GM12872 (cell line): ENCODE measurements around the gene OR13J1.

Experiments used
- TF ChIP-seq, protein P1 (sequence below): IDR thresholded peaks from 3 replicates; pipeline ENCODE4 v1.5.1; 2011; ENCODE audit warnings: low read depth, mild to moderate bottlenecking, low read length, moderate library complexity; ENCODE audit not compliant: insufficient read depth

Gene OR13J1

DNA sequence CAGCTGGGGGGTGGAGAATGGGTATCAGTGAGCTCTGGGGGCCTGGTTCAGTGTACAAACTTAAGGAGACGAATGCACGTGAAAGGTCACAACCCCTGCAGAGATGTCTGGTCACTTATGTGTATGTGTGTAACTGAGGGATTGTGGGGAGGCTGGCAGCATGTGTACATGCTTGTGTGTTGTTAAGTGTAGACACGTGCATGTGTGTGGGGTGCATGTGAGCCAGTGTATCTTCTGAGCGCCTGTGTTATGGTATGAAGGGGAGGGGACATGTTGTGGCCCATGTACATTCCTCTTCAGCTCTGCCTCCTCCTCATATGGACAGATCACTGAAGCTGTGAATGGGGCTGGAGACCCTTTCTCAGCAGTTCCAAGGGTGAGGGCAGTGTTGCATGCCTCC lies 39.2 kb downstream of the OR13J1 start:
- TF ChIP-seq, protein P1, sequence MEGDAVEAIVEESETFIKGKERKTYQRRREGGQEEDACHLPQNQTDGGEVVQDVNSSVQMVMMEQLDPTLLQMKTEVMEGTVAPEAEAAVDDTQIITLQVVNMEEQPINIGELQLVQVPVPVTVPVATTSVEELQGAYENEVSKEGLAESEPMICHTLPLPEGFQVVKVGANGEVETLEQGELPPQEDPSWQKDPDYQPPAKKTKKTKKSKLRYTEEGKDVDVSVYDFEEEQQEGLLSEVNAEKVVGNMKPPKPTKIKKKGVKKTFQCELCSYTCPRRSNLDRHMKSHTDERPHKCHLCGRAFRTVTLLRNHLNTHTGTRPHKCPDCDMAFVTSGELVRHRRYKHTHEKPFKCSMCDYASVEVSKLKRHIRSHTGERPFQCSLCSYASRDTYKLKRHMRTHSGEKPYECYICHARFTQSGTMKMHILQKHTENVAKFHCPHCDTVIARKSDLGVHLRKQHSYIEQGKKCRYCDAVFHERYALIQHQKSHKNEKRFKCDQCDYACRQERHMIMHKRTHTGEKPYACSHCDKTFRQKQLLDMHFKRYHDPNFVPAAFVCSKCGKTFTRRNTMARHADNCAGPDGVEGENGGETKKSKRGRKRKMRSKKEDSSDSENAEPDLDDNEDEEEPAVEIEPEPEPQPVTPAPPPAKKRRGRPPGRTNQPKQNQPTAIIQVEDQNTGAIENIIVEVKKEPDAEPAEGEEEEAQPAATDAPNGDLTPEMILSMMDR: no peak

DNA sequence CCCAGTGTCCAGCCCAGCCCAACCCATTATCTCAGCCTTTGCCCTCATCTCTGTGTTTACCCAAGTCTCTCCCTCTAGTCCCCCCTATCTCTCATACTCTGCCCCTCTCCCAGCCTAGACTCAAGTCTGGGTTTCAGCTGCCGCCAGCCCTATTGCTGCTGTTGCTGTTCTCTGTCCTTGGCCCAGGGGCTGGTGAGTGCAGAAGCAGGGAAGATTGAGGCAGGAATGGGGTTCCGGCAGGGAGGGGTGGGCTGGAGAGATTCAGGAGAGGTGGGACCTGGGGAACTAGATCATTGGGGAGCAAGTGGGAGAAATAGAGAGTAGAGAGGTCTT lies 40.5 kb downstream of the OR13J1 start:
- TF ChIP-seq, protein P1: no peak

DNA sequence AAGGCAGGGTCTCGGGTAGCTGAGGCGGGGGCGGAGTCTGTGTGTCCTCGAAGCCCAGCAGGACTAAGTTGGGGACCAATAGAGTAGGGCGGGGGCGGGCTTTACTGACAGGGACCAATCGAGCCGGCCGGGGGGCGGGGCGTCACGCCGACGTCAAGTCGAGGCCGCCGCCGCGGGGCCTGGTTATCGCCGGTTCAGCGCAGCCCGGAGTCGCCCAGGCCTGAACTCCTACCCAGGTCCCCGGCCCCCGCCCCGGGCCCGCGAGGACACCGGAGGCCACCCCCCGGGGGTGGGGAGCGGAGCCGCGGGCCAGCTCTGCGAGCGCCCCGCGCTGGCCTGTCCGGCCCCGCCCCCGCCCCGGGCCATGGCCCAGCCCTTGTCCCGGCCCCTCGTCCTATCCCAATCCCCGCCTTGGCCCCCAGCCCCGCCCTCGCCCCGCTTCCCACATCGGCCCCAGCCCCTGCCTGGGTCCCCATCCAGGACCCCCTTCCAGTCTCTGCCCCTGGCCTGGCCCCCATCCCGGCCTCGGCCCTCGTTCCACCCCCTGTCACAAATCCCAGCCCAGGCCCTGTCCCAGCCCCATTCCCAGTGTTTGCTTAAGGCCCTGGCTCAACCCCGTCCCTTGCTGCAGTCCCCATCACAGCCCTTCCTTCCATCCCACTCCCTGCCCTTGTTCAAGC lies 41.0 kb downstream of the OR13J1 start, which contains the start of gene TMEM8B:
TMEM8B (plus strand) TSS at position 145 of the 680 bp plus-strand sequence; CDS start at position 365, 220 bp downstream.
- TF ChIP-seq, protein P1: no peak

DNA sequence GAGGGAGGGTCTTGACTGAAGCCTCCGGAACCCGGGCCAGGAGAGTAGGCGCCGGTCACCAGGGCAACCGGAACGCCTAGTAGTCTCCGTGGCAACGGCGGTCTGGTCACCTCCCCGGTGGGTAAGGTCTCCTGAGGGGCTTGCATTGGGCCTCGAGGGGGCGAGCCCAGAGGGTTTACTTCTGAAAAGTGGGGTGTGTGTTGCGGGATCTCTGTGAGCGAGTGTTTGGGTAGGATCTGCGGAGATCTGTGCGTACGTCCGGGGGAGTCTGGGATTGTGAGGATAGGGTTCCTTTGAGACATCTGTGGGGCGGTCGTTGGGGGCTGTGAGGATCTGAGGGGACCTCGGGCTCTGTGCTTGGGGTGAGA lies 41.5 kb downstream of the OR13J1 start, which contains the start of gene FAM221B:
FAM221B (minus strand) TSS at position 17 of the 368 bp plus-strand sequence. CDS start 2,571 bp downstream, outside the sequence.
- TF ChIP-seq, protein P1: no peak

DNA sequence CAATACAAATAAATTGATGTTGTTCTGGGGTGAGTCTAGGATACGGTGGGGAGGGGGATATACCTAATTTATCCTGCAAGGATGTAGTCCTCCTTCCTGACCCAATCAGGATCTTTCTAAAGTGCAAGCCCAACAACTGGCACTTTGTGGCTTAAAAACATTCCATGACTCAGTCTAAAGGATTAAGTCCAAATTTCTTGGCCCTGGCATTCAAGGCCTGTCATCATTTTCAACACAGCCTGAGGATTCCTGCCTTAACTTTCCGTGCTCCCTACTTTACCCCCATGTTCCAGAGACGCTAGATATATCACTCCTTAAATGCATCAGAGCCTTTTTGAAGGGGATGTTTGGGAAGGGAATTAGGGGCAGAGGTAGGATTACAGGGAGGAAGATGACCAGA lies 42.7 kb downstream of the OR13J1 start:
- TF ChIP-seq, protein P1: no peak

DNA sequence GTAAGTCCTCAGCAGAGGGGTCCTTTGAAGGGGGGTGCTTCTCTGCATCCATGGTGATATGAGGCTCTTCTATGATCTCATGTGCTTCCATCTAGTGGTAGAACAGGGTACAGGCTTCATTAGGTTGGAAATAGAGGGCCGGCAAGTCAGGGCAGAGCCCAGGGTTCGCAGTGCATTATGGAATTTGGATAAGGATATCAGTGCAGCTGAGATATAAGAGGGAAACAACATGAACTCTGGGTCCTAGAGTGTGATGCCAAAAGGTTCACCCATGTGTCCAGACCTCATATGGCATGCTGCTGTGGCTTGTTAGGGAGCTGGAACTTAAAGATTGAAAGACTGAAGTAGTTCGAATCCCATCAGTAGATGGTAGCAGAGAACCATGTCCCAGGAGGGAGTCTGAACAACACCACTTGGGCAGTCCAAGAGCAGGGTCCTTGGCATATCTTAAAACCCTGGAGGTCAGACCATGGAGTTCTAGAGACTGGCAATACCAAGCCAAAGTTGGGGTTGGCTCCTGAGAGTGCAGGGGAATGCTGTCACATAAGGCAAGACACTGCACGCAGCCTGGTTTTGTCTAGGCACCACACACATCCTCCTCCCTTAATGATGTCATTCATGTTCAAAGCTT lies 44.0 kb downstream of the OR13J1 start:
- TF ChIP-seq, protein P1: peak; percentile 82

DNA sequence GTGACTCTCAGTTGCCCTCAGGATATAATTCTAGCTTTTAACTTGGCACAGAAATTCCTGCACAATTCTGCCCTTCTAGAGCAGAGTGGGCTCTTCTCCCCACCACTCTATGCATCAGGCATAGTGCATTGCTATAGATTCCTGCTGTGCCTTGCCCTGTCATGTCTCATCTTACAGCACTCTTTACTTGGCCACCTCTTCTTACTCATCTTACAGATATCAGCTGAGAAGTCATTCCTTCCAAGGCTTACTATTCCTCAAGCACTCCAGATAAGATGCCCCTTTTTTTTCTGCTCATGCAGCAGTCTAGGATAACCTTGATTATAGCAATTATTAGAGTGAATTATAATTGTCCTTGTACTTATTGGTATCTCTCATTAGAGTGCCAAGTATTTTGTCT lies 47.3 kb downstream of the OR13J1 start:
- TF ChIP-seq, protein P1: no peak
